Esophagus muscularis mucosa (tissue), 3 donors: ENCODE results near the gene ARAP1.

ENCODE experiments used
- POLR2A ChIP-seq: fragments of 450-650 bp; IDR thresholded peaks from one replicate; pipeline ENCODE4 v1.6.1; 2017; ENCODE audit warnings: antibody characterized with exemption, moderate library complexity, mild to moderate bottlenecking, low read depth
- POLR2AphosphoS5 ChIP-seq, 2 donors: sonication (generic); formaldehyde crosslinking; IDR thresholded peaks; one replicate each; pipeline ENCODE4 v1.6.1; 2017; ENCODE audit warnings: antibody characterized with exemption in 2 of 2
- TF ChIP-seq, protein P1 (sequence below), 3 experiments: fragments of 200-600 bp in 2 of 3; fragments of 450-650 bp in 1 of 3; sonication (generic) in 2 of 3; IDR thresholded peaks; one replicate each; pipeline ENCODE4 v1.5.1; 2017 to 2019; ENCODE audit warnings: antibody characterized with exemption in 3 of 3, mild to moderate bottlenecking in 2 of 3, moderate library complexity in 1 of 3

DNA sequence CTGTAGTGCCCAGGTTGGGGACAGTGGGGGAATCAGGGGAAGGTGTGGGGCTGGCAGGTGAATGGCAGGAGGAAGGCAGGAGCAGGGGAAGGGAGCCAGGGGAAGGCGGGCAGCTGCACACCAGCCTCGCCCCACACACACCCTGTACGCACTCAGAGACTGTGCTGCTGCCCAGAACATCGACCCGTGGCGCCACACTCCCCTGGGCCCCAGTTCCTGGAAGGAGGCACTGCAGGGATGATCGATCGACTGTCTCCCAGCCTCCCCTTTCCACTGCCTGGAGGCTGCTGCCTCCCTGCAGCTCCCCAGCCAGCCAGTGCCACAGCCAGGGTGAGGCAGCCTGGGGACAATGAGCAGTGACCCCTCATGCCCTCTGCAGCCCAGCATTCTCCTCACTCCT, 97.2 kb downstream of the ARAP1 start:
- TF ChIP-seq, protein P1, sequence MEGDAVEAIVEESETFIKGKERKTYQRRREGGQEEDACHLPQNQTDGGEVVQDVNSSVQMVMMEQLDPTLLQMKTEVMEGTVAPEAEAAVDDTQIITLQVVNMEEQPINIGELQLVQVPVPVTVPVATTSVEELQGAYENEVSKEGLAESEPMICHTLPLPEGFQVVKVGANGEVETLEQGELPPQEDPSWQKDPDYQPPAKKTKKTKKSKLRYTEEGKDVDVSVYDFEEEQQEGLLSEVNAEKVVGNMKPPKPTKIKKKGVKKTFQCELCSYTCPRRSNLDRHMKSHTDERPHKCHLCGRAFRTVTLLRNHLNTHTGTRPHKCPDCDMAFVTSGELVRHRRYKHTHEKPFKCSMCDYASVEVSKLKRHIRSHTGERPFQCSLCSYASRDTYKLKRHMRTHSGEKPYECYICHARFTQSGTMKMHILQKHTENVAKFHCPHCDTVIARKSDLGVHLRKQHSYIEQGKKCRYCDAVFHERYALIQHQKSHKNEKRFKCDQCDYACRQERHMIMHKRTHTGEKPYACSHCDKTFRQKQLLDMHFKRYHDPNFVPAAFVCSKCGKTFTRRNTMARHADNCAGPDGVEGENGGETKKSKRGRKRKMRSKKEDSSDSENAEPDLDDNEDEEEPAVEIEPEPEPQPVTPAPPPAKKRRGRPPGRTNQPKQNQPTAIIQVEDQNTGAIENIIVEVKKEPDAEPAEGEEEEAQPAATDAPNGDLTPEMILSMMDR (IDR thresholded peaks at IDR 0.05), result no peak
- no peak for TF ChIP-seq POLR2A
- no peak for TF ChIP-seq POLR2AphosphoS5 (IDR thresholded peaks at IDR 0.05)
